Activated CD4-positive, alpha-beta T cell treated with anti-CD3 and anti-CD28 coated beads, Interleukin-2, amount 50 U/mL, for 1 hour (primary cell): ENCODE results near the gene MAML3.

ENCODE experiments used
- DNase-seq: peaks from one replicate; pipeline ENCODE4 v3.0.0-alpha.2; 2020

MAML3 gene

DNA sequence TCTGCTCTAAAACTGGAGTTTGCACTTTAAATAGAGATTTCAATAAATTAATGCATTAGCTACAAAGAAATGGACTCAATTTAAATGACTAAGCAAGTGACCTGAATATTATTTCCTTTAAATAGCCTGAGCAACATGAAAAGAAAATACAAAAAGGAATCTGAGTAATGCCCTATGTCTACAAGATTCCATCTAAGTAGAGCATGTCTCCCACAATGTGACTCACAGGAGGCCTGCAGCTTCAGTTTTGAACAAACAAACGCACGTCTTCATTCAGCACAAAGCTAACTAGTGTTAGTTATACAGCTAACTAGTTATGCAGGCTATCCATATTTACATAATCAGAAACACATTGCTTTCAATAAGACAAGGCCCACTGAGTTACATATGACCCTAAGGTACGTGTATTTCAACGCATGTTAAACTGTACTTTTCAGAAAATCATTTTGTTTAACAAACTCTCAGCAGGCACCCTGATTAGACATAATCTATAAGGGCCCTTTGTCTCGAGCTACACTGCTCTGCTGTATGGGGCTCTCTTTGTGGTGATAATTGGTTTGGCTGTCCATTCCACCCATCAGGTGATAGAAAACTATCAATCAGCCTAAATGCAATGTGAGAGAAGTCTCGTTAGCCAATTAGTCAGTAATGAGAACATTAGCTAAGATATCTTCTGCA lies 116.5 kb downstream of the MAML3 start:
- DNase-seq: no peak

DNA sequence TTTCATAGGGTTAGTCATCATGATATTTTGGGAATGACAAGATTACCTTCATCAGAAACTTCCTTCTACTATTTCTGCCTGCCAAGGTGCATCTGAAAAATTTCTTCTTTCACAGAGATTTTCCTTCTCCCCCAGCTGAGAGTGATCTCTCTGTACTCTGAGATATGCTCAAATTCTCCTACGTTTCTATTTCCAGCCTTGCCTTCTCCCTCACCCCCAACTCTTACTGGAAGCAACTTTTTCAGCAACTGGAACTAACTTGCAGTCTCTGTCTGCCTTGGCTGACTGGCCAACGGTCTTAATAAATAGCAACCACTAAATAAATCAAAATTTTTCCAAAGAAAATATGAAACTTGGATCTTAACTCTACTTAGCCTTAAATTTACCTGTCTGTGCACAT lies 122.3 kb downstream of the MAML3 start:
- DNase-seq: no peak

DNA sequence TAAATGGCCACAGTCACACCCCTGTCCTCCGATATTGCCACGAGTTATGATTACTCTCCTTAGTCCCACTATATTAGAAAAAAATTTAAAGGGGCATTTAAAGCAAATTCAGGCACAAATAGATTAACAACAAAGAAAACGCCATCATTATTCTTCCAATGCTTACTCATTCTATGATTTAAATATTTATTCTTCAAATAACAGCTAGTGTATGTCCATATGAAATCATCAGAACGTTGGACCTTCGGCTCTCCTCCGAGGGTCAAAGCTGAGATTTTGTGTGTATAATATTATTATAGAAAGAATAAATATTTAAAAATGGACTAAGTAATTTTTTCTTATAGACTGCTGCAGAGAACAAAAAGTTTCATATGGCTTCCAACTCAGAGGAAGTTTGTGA lies 122.9 kb downstream of the MAML3 start:
- DNase-seq: no peak

DNA sequence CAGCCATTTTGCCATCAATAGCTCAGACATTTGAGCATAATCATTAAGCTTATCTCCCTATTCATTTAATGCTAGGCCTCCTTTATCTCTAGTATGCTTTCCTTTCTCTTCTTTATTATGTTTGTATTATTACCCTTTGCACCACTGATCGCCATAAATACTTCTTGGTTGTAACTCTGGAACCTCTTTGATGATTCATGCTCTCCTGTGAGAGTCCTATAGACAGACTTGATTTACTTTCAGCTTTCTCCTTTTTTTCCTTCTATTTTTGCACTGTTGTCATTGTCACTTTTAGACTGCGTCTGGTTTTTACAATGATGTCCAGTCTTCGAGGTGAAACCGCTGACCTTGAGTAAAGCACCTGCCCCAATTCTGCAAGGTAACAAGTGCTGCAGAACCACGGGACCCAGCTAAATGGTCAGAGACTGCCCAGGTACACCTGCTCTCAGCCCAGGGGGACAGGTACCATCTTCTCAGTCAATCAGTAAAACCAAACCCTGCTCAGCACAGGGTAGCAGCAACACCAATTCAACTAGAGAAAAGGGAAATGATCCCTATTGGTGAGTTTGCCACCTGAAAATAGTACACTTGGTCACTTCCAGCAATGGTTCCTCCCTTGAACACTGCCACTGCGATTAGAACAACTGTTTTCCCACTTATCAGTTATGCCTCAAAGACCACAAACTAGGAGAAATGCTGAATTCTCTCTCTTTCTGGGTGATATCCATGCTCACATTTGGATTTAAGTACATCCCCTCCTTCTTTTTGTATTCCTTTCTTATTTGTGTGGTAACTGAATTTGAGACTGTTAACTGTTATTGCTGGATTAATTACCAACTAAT lies 125.1 kb downstream of the MAML3 start:
- DNase-seq: no peak

DNA sequence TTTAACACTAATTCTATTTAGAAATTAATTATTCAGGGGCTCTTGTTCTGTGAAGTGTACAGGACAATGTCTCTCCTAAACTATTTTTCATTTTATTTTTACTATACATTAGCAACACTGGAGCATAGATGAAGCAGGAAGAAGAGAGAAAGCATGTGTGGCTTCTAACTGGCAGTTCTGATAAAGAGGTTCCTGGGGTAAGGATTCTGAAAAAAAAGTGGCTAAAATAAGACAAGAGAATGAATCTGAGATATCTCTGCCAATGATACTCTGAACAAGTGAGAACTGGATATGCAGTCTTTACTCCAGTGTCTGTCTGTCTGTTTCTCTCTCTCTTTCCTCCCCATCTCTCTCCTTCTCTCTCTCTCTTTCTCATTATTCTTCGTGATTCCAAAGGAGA lies 125.9 kb downstream of the MAML3 start:
- no peak for DNase-seq

DNA sequence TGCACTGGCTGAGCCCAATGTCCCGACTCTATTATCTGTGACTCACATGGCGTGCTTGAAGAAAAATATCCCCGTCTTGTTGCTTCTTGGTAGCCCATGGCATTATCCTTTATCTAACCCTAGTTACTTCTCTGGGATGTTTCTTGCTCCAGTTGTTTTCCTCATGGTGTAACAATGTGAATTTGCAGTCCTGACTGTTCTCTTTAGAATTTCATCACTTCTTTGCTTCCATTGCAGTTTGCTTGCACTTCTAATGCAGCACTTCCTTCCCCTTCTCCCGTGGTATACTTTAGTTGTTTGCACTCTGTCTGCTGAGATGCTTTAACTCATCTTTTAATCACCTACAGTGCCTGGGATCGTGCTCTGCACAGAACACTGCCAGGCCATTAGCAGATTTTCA lies 126.9 kb downstream of the MAML3 start:
- no peak for DNase-seq

DNA sequence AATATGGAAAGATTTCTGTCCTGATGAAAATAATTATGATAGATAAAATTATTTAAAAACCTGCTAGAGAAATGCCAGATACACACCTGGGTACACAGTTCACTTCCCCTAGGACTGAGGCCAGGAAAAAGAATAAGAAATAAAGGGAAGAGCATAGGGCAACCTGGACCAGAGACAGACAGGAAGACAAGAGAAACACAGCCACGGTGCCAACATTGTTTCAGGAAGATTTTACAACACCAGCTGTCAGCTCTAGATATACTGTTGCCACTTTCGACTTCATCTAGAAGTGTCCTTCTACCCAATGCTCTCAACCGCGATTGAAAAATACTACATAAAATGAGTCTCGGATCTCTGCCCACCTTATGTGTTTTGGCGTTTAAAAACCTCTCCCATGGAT lies 128.5 kb downstream of the MAML3 start:
- DNase-seq: no peak

DNA sequence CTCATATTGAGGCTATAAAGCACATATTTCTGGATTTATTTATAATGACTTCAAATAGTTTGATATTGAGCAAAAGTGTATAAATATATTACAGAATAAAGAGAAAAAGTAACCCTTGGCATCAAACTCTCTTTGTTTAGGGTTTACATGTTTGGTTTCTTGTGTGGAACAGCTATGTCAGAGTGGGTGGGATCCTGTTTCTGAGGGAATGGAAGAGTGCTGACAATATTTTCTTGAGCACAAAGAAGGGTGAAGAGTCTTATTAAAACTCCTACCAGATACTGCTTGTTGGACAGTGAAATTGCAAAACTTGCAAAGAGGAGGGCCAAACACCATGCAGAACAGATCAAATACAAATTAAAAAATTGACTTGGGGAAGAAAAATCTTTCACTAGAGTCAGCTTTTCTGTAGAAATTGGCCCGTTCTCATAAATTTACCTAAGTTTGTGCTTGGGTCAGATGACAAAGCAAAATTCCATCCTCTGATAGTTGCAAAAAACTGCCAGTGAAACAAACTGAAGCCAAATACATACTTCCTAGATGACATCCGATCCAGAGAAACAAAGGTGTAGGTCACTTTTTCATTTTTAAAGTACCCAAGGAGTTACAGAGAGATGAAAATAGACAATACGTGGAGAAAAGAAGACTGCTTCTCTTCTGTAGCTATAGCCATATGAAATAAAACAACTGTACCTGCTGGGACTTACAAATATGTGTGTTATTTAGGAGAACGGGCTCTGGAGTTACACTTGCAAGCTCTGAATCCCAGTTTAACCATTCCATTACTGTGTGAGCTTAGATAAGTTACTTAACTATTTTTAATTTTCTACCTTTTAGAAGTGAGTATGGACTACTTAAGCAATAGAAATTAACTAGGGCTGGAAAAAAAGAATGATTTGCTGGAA lies 133.3 kb downstream of the MAML3 start:
- DNase-seq: no peak

DNA sequence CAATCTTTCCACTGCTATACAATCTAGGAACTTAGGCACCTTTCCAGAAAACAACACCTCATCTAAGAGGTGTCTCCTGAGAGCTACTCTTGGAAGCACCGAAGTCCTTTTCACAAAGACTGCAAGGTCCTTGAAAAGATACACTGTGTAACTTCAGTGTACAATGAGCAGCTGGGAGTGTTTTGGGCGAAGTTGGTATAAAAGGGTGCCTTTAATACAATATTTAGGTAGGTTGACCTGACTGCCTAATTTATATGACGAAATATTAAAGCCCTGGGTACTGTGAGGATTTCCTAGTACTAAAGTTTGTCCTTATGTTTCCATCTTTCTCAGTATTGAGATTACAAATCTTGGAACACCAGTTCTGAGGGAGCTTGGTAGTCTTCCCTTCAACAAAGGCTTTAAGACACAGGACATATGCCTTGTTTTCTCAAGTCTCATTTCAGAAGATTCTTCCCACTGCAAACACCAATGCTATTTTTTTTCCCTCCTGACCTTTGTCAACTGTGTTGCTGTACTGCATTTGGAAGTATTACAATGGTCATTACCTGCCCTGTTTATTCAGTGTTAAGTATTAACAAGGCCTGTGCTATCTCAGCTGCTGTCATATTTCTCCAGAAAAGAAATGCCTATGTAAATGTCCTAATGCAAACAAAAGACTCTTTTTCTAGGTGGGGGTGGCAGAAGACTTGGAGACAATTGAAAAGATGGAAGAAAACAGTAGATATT lies 134.2 kb downstream of the MAML3 start:
- no peak for DNase-seq

DNA sequence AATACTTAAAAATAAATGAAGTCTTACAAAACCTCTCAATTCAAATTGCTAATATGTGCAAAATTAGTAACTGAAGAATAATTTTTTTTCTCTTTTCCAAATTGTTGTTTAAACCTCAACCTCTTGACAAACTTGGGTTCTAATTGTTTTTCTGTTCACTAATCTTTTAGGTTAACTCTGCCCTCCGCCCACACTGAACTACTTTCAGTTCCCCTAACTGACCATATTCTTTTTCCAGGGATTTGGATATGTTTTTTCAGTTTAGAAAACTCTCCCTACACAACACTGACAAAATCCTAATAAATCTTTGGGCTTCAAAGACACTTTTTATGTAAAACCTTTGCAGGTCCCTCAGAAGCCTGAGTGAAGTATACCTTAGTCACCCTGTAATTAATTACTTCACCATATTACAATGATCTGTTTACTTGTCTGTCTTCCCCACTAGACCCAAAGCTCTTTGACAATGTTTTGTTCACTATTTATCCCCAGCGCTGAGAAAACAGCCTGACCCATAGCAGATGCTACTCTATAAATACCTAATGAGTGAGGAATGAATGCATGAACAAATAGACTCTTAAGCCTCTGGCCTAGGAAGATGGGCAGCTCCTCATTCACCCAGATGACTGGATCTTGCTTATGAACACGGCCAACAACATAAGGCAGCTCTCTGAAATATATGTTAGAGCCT lies 134.9 kb downstream of the MAML3 start:
- no peak for DNase-seq

DNA sequence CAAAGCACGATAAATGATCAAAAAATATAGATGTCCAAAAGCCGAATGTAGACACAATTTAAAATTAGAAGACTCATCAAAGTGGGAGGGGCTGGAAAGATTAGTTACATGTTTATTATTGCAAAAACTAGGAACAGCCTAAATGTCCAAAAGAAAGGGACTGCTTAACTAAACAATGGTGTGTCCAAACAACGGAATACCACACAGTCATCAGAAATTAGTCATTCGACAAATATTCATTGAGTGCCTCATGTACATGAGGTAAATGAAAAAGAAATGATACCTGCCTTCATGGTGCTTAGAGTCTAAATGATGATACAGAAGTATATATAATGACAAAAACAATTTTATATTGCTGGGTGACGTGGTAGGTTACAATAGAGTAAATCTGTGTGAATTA lies 139.7 kb downstream of the MAML3 start:
- DNase-seq: no peak

DNA sequence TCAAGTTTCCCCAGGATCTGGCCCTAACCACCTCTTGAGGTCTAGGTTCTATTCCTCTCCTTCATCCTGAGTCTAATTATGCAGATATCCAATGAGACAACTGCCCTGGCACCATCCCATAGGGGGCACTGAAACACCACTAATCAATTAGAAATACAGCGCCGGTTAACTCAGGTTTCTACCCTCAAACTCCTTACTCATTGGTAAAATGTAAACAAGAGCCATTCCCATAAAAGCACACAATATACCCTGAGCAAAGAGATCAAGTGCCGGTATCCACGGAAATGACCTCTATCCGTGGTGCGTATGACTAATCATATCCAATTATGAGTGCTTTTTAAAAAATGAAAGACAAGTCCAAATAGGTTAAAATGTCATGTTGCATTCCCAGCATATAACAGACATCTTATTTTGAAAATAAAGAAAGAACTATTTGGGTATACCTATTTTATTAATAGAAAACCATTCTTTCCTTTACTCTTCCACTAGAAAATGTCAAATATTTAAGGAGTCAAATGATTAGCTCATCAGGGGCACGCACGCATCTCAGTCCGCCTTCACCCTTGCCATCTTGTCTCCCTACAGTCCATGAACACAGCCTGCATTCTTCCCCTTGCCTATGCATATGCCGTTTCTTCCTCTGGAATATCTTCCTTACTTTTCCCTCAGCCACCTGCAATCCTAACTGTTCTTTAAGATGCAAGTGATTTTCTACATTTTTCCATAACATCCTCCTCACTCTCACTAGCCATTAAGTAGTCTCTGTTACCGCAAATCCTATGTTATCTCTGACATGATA lies 141.1 kb downstream of the MAML3 start:
- DNase-seq: peak; percentile 57

DNA sequence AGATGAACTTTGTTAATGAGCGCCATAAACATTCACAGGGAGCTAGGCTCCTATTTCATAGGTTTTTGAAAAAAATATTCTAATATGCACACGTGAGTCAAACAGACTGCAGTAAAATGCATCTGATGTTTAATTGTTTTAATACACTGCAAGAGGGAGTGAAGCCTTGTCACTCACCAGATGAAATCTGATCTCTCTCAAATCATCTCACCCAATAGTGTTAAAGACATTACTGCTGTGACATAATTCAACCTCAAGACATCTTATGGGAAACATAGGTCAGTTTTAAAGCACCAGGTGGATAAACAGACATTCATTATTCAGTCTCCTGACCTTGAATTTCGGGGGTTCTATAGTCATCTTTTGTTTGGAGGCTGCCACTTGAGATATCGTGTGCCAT lies 148.3 kb downstream of the MAML3 start:
- DNase-seq: no peak

DNA sequence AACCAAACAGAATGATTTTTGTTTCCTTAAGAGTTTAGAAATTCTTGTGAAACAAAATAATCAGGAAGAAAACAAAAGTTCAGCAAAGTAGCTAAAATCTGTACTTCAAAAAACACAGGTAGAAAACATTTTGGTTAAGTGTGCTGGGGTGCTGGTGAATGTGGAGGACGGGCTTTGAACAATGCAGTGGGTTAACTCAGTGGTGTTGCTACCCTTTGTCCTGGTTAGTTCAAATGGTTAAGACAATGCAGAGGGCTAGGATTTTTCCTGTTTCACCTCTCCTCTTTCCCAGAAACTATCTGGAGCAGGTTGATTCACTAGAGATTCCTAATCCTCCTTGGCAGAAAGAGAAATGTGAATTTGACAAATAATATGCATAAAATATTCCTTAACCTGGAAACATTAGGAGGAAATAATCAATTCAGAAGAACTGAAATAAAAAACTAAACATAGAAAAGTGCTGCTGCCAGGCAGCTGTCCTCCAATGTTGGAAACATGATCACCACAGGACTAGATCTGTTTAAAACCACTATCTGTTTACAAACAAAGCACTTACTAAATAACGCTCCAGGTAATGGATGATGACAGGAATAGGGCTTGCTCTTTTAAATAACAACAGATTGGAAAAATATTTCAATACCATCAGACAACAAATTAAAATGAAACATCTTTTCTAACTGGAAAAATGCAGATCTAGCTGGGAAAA lies 148.9 kb downstream of the MAML3 start:
- no peak for DNase-seq

DNA sequence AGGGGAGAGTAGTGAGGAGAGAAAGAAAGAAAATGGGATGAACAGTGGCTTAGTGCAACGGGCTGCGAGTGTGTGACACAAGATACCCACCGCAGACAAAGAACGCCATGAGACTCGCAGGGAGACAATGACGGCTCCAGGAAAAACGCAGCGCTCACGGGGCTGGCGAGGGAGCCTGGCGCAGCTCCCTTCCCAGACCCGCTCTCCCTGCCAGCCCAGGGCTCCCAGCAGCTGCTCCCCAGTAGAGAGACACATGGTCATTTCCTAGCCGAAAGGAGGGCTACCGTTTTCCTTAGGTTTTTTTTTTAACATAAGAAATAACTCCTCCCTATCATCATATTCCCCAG lies 149.5 kb downstream of the MAML3 start:
- no peak for DNase-seq

DNA sequence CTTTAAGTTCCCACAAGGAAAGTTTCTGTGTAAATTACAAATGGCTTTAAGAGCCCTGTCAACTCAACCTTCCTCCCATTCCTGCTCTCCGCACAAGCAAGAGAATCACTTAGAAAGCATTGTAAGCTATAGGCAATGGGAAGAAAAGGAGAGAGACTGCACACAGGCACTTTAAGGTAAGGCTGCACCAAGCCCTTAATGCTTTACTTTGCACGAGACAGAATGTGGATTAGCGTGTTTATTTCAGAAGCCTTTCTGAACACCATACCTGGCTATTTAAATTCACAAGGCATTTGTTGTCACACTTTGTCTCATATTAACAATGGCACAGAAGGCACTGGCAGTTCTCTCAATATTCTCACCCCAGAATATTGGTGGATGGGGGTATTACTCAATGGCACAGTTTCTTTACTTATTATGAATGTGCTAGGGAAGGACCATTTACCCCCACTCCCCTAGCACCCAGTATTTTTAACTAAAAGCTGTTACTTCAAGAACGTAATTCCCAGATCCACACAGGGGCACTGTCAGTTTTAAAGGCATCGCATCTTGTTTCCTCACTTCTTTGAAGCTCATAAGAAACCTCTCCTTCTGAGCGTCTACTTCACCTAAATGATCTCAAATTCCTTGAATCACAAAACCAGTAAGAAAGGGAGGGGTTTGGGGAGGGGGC lies 150.0 kb downstream of the MAML3 start:
- no peak for DNase-seq

DNA sequence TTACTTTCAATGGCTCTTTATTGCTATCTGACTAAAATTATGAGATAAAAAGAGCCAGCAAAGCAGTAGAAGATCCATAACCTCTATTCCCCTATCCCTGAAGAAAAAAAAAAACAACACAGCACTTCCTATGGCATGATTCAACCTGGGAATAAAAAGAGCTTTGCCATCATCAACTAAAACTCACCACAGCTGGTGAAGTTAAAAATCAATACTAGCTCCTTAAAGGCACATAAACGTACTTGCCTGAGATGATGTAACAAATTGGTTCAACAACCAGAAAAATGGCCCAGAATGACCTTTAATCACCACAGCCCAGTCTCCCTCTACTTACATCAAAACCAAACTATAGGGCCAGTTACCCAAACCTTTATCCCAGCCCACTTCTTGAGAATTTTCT lies 153.8 kb downstream of the MAML3 start:
- DNase-seq: no peak

DNA sequence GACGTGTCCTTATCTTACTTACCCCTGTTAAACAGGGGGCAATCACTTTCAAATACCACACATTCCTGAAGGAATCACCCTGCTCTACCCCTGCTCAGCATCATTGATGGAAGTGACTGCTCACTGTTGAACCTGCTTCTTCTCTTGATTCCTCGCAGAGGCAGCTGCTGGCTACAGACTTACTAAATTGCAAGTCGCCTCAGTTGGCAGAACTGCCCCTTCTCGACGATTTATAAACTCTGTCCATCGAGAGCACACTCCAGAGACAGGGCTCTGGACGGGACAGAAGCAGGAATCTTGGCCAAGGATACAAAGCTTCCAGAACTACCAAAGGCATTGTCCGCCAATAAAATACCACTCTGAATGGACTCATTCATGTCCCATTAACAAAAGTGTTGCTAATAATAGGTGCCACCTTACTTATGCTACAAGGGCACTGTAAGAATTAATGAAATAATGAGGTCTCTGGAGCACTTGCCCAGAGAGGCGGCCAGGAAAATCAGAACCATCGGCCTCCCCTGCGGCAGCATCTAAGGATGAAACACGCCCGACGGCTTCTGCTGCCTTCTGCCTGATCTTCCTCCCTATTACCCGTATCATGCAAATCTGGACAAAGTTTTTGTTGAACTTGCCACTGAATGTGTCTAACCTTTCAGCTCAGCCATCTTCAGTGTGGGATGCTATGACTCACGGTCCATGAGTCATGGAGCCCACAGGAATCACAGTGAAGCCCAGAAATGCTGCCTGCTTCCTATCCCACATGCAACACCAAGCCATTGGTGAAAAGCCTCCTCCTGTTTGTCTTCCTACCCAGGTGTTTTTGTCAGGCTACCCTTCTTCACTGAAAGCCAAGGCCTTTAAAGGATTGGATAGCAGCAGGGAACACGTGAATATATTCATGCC lies 164.9 kb downstream of the MAML3 start:
- DNase-seq: no peak

DNA sequence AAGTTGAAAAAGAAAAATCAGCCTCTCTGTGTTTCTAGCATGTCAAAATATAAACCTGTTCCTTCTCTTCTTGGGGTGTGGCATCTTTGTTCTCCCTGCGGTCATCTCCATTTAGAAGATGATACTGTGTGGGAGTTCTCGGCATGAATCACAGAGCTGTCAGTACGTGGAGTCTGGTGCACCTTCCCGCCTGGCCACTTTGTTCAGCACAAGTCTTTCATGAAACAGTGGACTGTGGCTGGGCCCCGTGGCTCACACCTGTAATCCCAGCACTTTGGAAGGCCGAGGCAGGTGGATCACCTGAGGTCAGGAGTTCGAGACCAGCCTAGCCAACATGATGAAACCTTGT lies 166.5 kb downstream of the MAML3 start:
- DNase-seq: no peak
